ENCODE data around the gene DENND5B.

- no peak for TF ChIP-seq POLR2A (IDR thresholded peaks at IDR 0.05)
- TF ChIP-seq CTCF (IDR thresholded peaks at IDR 0.05), result no peak
These were observed 1.4 kb downstream of the DENND5B start for GRCh38 chr12:31589598-31589903.
